Measurements from ENCODE around the gene LRRC4.
A peak's percentile ranks its signal among the peaks of the same experiment; 100 is the strongest.

The LRRC4 gene

DNA sequence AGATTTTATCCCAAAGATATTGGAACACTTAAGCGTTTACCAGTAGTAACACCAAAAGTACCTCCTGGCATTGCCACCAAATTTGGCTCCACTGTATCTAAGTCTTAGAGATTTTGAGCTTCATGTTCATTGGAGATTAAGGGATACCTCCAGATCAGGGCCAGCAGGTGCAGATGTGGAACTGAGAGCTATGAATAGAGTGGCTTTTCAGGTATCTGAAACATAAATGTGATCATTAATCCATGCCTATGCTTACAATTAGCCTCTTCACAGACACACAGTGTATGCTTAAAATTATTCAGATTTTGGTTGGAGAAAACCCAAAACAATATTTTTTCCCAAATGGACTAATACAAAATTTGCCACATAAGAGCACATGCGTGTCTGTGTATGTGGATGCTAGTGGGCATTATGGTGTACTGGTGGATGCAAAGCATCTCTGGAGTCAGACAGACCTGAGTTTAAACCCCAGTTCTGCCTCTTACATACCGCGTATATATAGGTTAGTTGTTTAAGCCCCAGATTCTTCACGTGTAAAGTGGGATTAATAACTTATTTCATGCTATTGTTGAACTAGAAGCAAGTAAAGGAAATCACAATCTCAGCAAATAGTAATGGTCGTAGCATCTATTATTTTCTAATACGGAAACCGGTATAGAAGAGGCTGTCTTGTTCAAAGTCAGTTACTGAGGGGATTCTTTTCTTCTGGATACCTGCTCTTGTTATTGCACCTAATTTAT is 6.8 kb upstream of the LRRC4 start:
- TF ChIP-seq, protein P1, sequence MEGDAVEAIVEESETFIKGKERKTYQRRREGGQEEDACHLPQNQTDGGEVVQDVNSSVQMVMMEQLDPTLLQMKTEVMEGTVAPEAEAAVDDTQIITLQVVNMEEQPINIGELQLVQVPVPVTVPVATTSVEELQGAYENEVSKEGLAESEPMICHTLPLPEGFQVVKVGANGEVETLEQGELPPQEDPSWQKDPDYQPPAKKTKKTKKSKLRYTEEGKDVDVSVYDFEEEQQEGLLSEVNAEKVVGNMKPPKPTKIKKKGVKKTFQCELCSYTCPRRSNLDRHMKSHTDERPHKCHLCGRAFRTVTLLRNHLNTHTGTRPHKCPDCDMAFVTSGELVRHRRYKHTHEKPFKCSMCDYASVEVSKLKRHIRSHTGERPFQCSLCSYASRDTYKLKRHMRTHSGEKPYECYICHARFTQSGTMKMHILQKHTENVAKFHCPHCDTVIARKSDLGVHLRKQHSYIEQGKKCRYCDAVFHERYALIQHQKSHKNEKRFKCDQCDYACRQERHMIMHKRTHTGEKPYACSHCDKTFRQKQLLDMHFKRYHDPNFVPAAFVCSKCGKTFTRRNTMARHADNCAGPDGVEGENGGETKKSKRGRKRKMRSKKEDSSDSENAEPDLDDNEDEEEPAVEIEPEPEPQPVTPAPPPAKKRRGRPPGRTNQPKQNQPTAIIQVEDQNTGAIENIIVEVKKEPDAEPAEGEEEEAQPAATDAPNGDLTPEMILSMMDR (IDR thresholded peaks at IDR 0.05; ENCODE audit: extremely low read depth, missing control alignments), result no peak
- DNase-seq (ENCODE audit: low spot score), result no peak

- TF ChIP-seq, protein P1 (IDR thresholded peaks at IDR 0.05; ENCODE audit: extremely low read depth, missing control alignments), result no peak
- no peak for DNase-seq (ENCODE audit: low spot score)
These were observed 5.8 kb upstream of the LRRC4 start for GRCh38 chr7:128037081-128037480.

- peak; percentile 66 for DNase-seq (ENCODE audit: low spot score)
- TF ChIP-seq, protein P1 (IDR thresholded peaks at IDR 0.05; ENCODE audit: extremely low read depth, missing control alignments), result no peak
These were observed 5.1 kb upstream of the LRRC4 start for GRCh38 chr7:128036226-128036940.

DNA sequence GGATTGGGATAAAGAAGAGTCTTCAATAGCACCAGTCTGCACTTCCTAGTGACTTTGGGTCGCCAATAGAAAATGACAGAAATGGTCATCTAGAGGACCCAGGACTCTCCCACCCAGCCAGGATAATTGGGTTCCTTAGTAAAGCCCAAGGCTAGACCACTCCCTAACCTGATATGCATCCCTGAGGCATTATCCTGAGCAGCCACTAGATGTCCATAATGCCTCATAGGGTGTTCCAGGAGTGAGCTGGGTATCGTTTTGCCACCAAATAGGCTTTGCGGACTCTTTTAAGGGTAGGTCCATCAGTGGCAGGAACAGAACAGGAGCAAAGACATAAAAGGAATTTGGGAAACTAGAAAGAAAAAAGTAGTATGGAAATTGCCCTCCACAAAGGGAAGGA is 4.5 kb upstream of the LRRC4 start:
- no peak for DNase-seq (ENCODE audit: low spot score)
- TF ChIP-seq, protein P1 (IDR thresholded peaks at IDR 0.05; ENCODE audit: extremely low read depth, missing control alignments), result no peak

DNA sequence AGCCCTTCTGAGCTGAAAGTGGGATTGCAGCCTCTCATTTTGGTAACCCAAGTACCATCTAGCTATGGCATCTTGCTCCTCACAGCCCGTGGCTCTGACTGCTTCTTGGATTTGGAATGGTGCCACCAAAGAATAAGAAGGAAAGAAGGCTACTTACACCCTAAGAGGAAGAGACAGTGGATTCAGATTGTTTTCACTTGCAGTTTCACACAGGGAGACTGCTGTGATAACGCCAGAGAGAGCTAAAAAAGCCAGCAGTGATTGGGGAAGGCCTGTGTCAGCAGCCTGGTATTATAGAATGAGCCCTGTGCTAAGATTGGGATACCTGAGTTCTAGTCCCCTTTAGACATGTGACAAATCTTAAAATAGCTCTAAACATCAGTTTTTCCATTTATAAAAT is 3.6 kb upstream of the LRRC4 start:
- no peak for DNase-seq (ENCODE audit: low spot score)

DNA sequence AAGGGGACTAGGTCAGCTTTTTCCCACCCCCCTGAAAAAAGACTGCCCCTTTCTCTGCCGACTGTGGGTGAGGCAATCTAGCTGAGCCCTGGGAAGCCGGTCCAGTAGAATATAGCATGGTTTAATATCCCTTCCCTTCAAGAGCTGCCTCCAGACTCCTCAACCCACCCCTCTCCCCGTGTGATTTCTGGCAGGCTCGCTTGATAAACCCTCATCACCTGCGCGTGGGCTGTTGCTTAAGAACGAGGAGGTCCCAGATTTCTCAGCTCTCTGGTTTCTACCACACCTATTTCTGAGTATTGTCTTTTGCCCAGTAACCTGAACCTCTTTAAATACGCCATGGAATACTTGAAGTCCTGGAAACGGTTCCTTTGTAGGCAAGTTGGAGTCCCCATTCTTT is 2.0 kb upstream of the LRRC4 start:
- no peak for DNase-seq (ENCODE audit: low spot score)
- TF ChIP-seq, protein P1 (IDR thresholded peaks at IDR 0.05; ENCODE audit: extremely low read depth, missing control alignments), result no peak

More for the DNA sequence above, 3.6 kb upstream of the LRRC4 start:
- TF ChIP-seq, protein P1 (IDR thresholded peaks at IDR 0.05; ENCODE audit: extremely low read depth, missing control alignments), result no peak

GRCh38 chr7:128032605-128033235 is 1.5 kb upstream of the LRRC4 start:
- peak; percentile 56 for DNase-seq (ENCODE audit: low spot score)
- TF ChIP-seq, protein P1 (IDR thresholded peaks at IDR 0.05; ENCODE audit: extremely low read depth, missing control alignments), result no peak
